Stimulated activated CD8-positive, alpha-beta memory T cell treated with anti-CD3 and anti-CD28 coated beads, Interleukin-12 subunit alpha, Interleukin-12 subunit beta, amount 100 ng/mL, for 1 hour (primary cell): ENCODE measurements around the gene NCAM2.

Experiments used
- DNase-seq: peaks from one replicate; pipeline ENCODE4 v3.0.0-alpha.2; 2020; ENCODE audit warnings: low read depth

NCAM2 gene

DNA sequence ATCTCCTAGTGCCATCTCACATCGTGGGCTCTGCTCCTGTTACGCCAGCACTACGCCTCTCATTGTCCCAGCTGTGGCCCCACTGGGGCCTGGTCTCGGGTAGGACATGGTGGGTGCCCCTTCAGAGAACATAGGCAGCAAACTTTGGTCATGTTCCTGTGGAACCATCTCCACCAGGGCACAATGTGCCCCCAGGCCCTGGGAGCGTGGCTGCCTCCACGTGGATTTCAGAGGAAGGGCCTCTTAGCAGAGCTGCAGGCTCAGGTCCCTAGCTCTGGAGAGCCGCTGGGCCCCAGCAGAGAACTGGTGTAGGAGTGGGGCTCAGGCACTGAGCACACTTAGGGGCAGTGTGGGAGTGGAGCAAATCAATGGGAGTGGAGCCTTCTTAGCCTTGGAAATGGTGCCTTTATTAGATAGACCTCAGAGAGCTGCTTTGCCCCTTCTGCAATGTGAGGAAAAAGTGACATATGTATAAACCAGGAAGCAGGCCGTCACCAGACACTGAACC is 460.0 kb downstream of the NCAM2 start:
- no peak for DNase-seq

DNA sequence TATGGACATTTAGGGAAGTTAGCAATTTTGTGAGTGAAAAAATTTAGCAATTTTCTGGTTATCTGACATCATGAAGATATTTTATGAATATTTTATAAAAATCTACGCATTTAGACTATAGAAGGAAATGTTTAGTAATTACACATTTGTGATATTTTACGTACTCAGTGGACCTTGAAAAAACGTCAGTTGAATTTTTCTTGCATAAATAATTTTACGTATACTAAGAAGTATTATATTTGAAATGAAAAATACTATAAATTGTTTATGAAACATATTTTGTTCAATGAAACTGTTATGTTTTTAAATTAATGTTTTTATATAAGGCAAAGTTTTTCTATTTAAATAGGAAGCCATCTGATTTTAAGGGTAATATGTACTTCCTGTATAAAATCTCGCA is 462.8 kb downstream of the NCAM2 start:
- DNase-seq: no peak

DNA sequence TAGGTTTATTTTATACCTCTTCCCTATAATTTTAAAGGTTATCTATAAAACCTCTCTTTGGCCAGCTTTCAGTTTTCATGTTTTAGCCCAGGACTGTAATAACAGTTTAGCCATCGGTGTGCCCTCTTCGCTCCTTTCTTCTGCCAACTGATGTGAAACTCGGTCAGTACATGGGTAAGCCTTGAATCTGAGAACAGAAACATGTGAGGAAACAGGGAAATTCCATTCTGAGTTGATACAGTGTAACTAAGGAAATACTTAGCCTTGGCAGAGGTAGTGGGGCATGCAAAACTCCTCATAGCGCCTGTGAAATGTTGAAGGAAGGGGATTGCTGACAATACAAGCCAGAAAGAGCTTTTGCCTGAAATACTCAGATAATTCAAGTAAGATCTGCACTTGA is 465.2 kb downstream of the NCAM2 start:
- no peak for DNase-seq

DNA sequence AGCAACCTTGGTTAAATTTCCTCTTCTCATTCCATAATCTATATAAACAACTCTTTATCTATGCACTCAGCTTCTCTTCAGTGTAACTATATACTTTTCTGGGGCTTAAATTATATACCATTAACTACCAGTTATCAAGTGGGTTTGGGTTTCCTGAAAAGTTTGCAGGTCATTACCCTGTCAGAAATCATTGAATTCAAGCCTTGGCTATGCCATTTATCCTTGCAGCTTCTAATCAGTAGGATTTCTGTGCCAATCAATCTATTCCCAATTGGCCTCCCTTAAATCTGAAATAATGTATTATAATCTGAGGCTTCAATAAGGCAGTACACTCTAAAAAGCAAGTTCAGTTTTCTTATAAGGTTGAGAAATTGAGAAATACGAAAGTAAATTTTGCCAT is 466.5 kb downstream of the NCAM2 start:
- no peak for DNase-seq

DNA sequence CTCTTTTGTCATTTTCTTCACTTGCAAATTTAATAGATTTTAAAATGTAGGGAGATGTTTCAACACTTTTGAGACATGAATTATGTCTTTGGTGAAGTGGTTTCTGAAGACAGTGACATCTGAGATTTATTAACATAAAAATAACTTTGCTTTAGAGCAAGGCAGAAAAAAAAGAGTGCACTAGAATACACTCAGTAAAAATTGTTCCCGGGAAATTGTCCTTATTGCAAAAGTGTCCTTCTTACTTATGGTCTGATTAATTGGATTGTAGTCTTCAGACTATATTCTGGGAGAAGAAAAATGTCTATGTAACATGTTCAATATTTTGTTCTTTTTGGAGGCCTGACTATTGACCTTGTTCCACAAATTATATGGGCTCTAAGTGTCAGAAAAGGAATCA is 468.5 kb downstream of the NCAM2 start:
- no peak for DNase-seq

DNA sequence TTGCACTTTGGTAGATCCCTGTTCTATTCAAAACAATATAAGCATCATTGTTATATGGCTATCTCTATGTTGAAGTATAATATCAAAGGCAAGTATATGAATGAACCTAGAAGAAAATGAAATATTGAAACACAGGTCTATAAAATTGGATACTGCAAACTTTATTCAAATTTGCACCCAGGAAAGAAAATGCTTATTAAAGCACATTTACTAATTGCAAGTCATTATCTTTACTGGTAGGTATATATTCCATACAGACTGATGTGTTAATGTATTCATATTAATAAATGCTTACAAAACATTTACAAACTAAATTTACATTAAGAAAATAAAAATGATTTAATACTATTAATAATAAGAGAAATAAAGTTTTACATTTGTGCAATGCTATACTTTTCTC is 469.8 kb downstream of the NCAM2 start:
- DNase-seq: no peak

DNA sequence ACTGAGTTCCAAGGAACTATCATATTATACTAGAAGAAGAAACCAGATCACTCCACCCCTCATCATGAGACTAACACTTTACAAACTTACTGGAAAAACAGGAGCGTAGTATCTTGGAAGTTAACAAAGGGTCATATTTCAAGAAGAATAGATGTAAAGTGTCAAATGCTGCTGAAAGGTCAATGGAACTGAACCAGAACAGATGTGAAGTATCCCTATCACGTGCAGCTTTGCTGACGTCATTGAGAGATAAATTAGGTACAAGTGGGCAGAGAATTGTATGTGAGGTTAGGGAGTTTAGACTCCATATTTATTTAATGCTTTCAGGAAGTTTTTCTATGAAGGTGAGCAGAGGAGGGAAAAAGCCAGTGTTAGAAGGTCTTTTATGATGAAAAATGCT is 483.0 kb downstream of the NCAM2 start:
- no peak for DNase-seq

DNA sequence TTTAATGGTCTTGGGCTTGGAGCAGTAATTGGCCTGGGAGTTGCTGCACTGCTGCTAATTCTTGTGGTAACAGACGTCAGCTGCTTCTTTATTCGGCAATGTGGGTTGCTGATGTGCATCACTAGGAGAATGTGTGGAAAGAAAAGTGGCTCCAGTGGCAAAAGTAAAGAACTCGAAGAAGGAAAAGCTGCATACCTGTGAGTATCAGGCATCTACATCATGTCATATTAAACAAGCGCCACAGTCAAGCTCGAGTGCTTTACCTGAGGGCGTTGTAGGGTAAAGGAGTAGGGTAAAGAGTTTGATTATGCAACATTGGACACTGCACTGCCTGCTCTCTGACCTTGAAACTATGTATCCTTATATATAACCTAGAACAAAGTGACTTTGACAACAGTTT is 510.6 kb downstream of the NCAM2 start:
- DNase-seq: no peak

DNA sequence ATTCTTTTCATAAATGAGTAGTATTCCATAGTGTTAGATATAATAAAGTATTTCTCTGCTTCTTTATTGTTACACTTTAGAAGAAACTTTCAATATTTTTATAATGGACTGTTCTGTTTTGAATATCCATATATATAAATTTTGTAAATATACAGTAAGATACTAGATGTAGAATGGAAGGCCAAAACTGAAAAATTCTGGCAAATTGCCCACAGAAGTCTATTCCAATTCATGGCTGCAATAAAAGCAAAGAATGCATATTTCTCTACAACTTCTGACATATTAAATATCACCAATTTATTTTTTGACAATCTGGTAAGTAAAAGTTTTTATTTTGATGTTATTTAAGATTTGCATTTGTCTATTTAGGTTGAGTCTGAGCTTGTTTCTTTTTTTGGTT is 532.5 kb downstream of the NCAM2 start:
- DNase-seq: no peak

DNA sequence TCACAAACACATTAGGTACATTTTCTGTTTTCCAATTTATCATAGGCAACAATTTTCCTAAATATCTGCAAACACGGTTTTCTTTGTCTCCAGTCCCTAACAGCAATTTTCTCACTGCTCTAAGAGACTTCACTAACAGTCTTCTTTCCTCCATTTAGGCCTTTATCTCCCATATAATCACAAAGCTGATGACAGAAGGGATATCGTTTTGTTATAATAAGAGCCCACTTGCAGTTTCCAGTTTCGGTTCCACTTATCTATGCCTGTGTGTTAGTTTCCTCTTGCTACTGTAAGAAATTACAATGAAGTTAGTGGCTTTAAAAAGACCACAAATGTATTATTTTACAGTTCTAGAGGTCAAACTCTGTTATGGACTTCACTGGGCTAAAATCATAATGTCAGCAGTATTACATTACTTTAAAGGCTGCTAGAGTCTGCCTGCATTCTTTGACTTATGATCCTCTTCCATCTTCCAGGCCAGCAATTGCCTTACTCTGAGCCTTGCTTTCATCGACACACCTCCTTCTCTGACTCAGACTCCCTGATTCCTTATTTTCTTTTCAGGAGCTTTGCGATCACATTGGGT is 549.3 kb downstream of the NCAM2 start:
- DNase-seq: no peak

DNA sequence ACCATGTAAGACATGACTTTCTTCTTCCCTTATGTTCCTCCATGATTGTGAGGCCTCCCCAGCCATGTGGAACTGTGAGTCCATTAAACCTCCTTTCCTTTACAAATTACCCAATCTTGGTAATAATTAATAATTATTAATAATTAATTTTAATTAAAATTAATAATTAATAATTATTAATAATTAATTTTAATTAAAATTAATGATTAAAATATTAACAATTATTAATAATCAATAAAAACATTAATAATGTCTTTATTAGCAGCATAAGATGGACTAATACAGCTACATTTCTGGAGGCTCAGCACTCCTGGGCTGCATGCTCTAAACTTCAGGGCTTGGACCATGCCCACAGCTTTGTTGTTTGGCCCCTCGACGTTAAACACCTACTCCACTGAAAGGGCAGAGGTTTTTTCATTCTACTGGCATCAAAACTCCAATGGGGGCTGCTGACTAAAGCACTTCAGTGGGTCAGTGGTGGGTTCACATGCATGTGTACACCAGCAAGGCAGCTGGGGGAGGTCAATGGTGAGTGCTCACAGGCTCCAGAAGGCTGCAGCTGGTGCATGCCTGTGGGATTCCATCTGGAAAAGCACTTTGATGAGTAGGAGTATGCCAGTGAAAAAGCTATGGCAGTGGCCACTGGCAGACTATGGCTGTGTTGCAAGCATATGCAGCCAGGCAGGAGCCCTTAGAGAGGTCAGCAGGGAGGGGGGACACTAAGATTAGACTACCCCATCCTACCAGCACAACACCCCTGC is 561.3 kb downstream of the NCAM2 start:
- DNase-seq: no peak
